Right atrium auricular region (tissue), 2 donors: ENCODE data around the gene CBLC. TPM values are rescaled to one million over a fixed set of nuclear protein-coding genes. Genes with fewer than 3 reads are reported as not detected.

Source experiments
- DNase-seq: peaks from one replicate; pipeline ENCODE4 v3.0.0-alpha.2; 2019; ENCODE audit warnings: low spot score
- H3K27ac ChIP-seq, 2 donors: fragments of 200-600 bp; sonication (generic); 1 replicate in 1 of 2; 2 replicates in 1 of 2; pipeline ENCODE4 v1.5.1; 2016 to 2019
- H3K27me3 ChIP-seq, 2 donors: fragments of 200-600 bp; sonication (generic); one replicate each; pipeline versions ENCODE4 v1.5.1 to v1.6.0; 2017 to 2019
- H3K36me3 ChIP-seq: fragments of 200-600 bp; sonication (generic); one replicate; pipeline ENCODE4 v1.5.1; 2016
- H3K4me1 ChIP-seq, 2 donors: fragments of 200-600 bp; sonication (generic); one replicate each; pipeline versions ENCODE4 v1.5.1 to v1.6.0; 2017 to 2019
- H3K4me3 ChIP-seq, 2 donors: fragments of 200-600 bp; sonication (generic); 1 replicate in 1 of 2; 2 replicates in 1 of 2; pipeline ENCODE4 v1.5.1; 2017 to 2019; ENCODE audit warnings: mild to moderate bottlenecking in 1 of 2, moderate library complexity in 1 of 2
- H3K9me3 ChIP-seq, 2 donors: fragments of 200-600 bp; sonication (generic); one replicate each; pipeline ENCODE4 v1.5.1; 2019
- CTCF ChIP-seq, 2 donors: fragments of 200-600 bp; sonication (generic); IDR thresholded peaks; one replicate each; pipeline ENCODE4 v1.5.1; 2019; ENCODE audit warnings: antibody characterized with exemption in 2 of 2
- total RNA-seq, 2 donors: library from RNA; depleted of rRNA; stranded (reverse); fragments of >200 nt; gene quantifications; one replicate each; pipeline ENCODE4 v1.1.0, GENCODE V29; 2016

CBLC gene
- total RNA-seq, 2 donors from 2014 or later: not detected

GRCh38 chr19:44819246-44819832 is 41.6 kb downstream of the CBLC start:
- no peak for TF ChIP-seq CTCF (IDR thresholded peaks at IDR 0.05)
- no peak for DNase-seq
- no peak overlapping the region for H3K4me3 ChIP-seq
- H3K36me3 ChIP-seq: peaks cover 11% of the 10 kb centered on the region
- H3K27me3 ChIP-seq: no peaks in the 10 kb centered on the region
- no peaks in the 10 kb centered on the region for H3K9me3 ChIP-seq
- no peak overlapping the region for H3K27ac ChIP-seq
- peaks cover 0 to 31% of the 10 kb centered on the region in 2 donors for H3K4me1 ChIP-seq

- H3K27ac ChIP-seq: peak overlapping the region; percentile 68 to 81
- no peak for TF ChIP-seq CTCF (IDR thresholded peaks at IDR 0.05)
- peak overlapping the region in 1 of 2 donors; percentile 31 for H3K4me3 ChIP-seq
- no peaks in the 10 kb centered on the region for H3K9me3 ChIP-seq
- peak; percentile 70 for DNase-seq
- H3K36me3 ChIP-seq: no peaks in the 10 kb centered on the region
- peaks cover 0 to 31% of the 10 kb centered on the region in 2 donors for H3K4me1 ChIP-seq
- no peaks in the 10 kb centered on the region for H3K27me3 ChIP-seq
These were observed 43.2 kb downstream of the CBLC start for GRCh38 chr19:44820648-44821609.

DNA sequence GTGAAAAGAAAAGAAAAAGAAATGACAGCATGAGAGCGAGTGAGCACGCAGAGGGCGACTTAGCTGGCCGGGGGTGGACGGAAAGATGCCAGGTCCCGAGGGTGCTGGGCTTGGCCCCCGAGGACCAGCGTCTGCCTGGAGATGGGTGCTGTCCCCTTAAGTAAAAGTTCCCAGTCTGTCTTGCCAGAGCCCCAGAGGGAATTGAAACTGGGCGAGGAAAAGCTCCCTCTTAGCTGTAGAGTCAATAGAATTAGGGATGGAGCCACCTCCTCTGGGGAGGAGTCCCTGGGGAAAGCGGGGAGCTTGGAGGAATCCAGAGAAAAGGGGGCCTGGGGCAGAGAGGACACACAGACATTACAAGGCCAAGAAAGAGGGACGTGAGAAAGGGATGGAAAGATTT is 44.5 kb downstream of the CBLC start:
- Histone ChIP-seq H3K4me3 (no peak overlapping the region), H3K9me3 (no peaks in the 10 kb centered on the region), H3K36me3 (no peaks in the 10 kb centered on the region), H3K27me3 (no peaks in the 10 kb centered on the region), H3K27ac (peak overlapping the region; percentile 68 to 81), H3K4me1 (peaks cover 0 to 31% of the 10 kb centered on the region in 2 donors)
- no peak for TF ChIP-seq CTCF (IDR thresholded peaks at IDR 0.05)
- no peak for DNase-seq

GRCh38 chr19:44822670-44823372 is 45.1 kb downstream of the CBLC start:
- H3K27ac ChIP-seq: peak overlapping the region in 1 of 2 donors; percentile 81

GRCh38 chr19:44823373-44823698 is 45.6 kb downstream of the CBLC start:
- no peak for DNase-seq
- no peaks in the 10 kb centered on the region for H3K27me3 ChIP-seq
- H3K36me3 ChIP-seq: no peaks in the 10 kb centered on the region
- H3K4me1 ChIP-seq: peaks cover 0 to 31% of the 10 kb centered on the region in 2 donors
- no peak overlapping the region for H3K4me3 ChIP-seq
- H3K27ac ChIP-seq: no peak overlapping the region
- no peak for TF ChIP-seq CTCF (IDR thresholded peaks at IDR 0.05)
- no peaks in the 10 kb centered on the region for H3K9me3 ChIP-seq

More at GRCh38 chr19:44822670-44823372, 45.1 kb downstream of the CBLC start:
- Histone ChIP-seq H3K36me3 (no peaks in the 10 kb centered on the region), H3K27me3 (no peaks in the 10 kb centered on the region), H3K9me3 (no peaks in the 10 kb centered on the region), H3K4me1 (peaks cover 0 to 31% of the 10 kb centered on the region in 2 donors), H3K4me3 (no peak overlapping the region)
- DNase-seq: no peak
- no peak for TF ChIP-seq CTCF (IDR thresholded peaks at IDR 0.05)
